Stimulated activated naive CD8-positive, alpha-beta T cell treated with anti-CD3 and anti-CD28 coated beads, Interleukin-15, Interleukin-2, amounts not matched to agents 100 ng/mL and 50 ng/mL, for 24 hours (primary cell): ENCODE results near the gene MTCH2.
"Not testable (repeated sequence)": the region's sequence is repeated elsewhere in the genome, so short reads cannot be mapped to it uniquely, and the experiment has no call there.

Experiments used
- H3K27ac Mint-ChIP-seq: one replicate; pipeline ENCODE4 v1.8.0; 2021; ENCODE audit warnings: mild to moderate bottlenecking, mixed read lengths
- H3K27me3 Mint-ChIP-seq: one replicate; pipeline ENCODE4 v1.8.0; 2021; ENCODE audit warnings: mixed read lengths
- H3K36me3 Mint-ChIP-seq: one replicate; pipeline ENCODE4 v1.8.0; 2021; ENCODE audit warnings: low read depth, mixed read lengths
- H3K4me1 Mint-ChIP-seq: one replicate; pipeline ENCODE4 v1.8.0; 2021; ENCODE audit warnings: low read depth, mixed read lengths
- H3K4me3 Mint-ChIP-seq: one replicate; pipeline ENCODE4 v1.8.0; 2021; ENCODE audit warnings: mild to moderate bottlenecking, mixed read lengths
- H3K9me3 Mint-ChIP-seq: one replicate; pipeline ENCODE4 v1.8.0; 2021; ENCODE audit warnings: mixed read lengths

Gene MTCH2

GRCh38 chr11:47656260-47656885 lies 14.0 kb upstream of the MTCH2 start:
- Mint-ChIP-seq H3K4me3 (no peak overlapping the region), H3K9me3 (peaks cover 7% of the 10 kb centered on the region), H3K36me3 (no peaks in the 10 kb centered on the region), H3K4me1 (no peaks in the 10 kb centered on the region), H3K27me3 (no peaks in the 10 kb centered on the region), H3K27ac (no peak overlapping the region)

- no peaks in the 10 kb centered on the region for H3K4me1 Mint-ChIP-seq
- peaks cover 7% of the 10 kb centered on the region for H3K9me3 Mint-ChIP-seq
- H3K27me3 Mint-ChIP-seq, result no peaks in the 10 kb centered on the region
- H3K36me3 Mint-ChIP-seq, result no peaks in the 10 kb centered on the region
- no peak overlapping the region for H3K4me3 Mint-ChIP-seq
- H3K27ac Mint-ChIP-seq, result no peak overlapping the region
Measured at GRCh38 chr11:47651818-47652469, 9.6 kb upstream of the MTCH2 start.

- H3K27ac Mint-ChIP-seq, result no peak overlapping the region
- H3K36me3 Mint-ChIP-seq, result no peaks in the 10 kb centered on the region
- H3K9me3 Mint-ChIP-seq, result peaks cover 7% of the 10 kb centered on the region
- no peak overlapping the region for H3K4me3 Mint-ChIP-seq
- H3K27me3 Mint-ChIP-seq, result no peaks in the 10 kb centered on the region
- H3K4me1 Mint-ChIP-seq, result no peaks in the 10 kb centered on the region
Measured at GRCh38 chr11:47649276-47649675, 6.9 kb upstream of the MTCH2 start.

- Mint-ChIP-seq H3K36me3 (peaks cover 9% of the 10 kb centered on the region), H3K9me3 (no peaks in the 10 kb centered on the region), H3K4me3 (no peak overlapping the region), H3K27me3 (no peaks in the 10 kb centered on the region), H3K27ac (no peak overlapping the region), H3K4me1 (peaks cover 18% of the 10 kb centered on the region)
Measured at GRCh38 chr11:47646019-47646418, 3.7 kb upstream of the MTCH2 start.

GRCh38 chr11:47645500-47645899 lies 3.1 kb upstream of the MTCH2 start:
- Mint-ChIP-seq H3K27me3 (no peaks in the 10 kb centered on the region), H3K4me1 (peaks cover 23% of the 10 kb centered on the region), H3K4me3 (no peak overlapping the region), H3K27ac (no peak overlapping the region), H3K9me3 (no peaks in the 10 kb centered on the region), H3K36me3 (peaks cover 10% of the 10 kb centered on the region)

GRCh38 chr11:47641600-47642098 lies 710 bp downstream of the MTCH2 start:
- peaks cover 34% of the 10 kb centered on the region for H3K4me1 Mint-ChIP-seq
- peak overlapping the region; percentile 97 for H3K4me3 Mint-ChIP-seq
- peaks cover 32% of the 10 kb centered on the region for H3K36me3 Mint-ChIP-seq
- H3K27ac Mint-ChIP-seq, result peak overlapping the region; percentile 95
- H3K27me3 Mint-ChIP-seq, result no peaks in the 10 kb centered on the region
- no peaks in the 10 kb centered on the region for H3K9me3 Mint-ChIP-seq

GRCh38 chr11:47640506-47640905 lies 1.9 kb downstream of the MTCH2 start:
- H3K36me3 Mint-ChIP-seq, result peaks cover 35% of the 10 kb centered on the region
- not testable (repeated sequence) for H3K27ac Mint-ChIP-seq, H3K27me3 Mint-ChIP-seq, H3K9me3 Mint-ChIP-seq
- H3K4me3 Mint-ChIP-seq, result peak overlapping the region; percentile 97
- peaks cover 34% of the 10 kb centered on the region for H3K4me1 Mint-ChIP-seq

GRCh38 chr11:47636331-47636730 lies 6.0 kb downstream of the MTCH2 start:
- H3K27me3 Mint-ChIP-seq, H3K9me3 Mint-ChIP-seq, H3K27ac Mint-ChIP-seq, H3K4me3 Mint-ChIP-seq: not testable (repeated sequence)
- Mint-ChIP-seq H3K4me1 (peaks cover 19% of the 10 kb centered on the region), H3K36me3 (peaks cover 56% of the 10 kb centered on the region)

- H3K9me3 Mint-ChIP-seq, result no peaks in the 10 kb centered on the region
- H3K4me1 Mint-ChIP-seq, result no peaks in the 10 kb centered on the region
- H3K27ac Mint-ChIP-seq, result no peak overlapping the region
- no peaks in the 10 kb centered on the region for H3K27me3 Mint-ChIP-seq
- H3K4me3 Mint-ChIP-seq, result no peak overlapping the region
- peaks cover 68% of the 10 kb centered on the region for H3K36me3 Mint-ChIP-seq
Measured at GRCh38 chr11:47631473-47631872, 10.9 kb downstream of the MTCH2 start.

GRCh38 chr11:47628026-47628425 lies 14.3 kb downstream of the MTCH2 start:
- H3K36me3 Mint-ChIP-seq, result peaks cover 60% of the 10 kb centered on the region

GRCh38 chr11:47626234-47626633 lies 16.1 kb downstream of the MTCH2 start:
- no peak overlapping the region for H3K4me3 Mint-ChIP-seq
- no peak overlapping the region for H3K27ac Mint-ChIP-seq
- H3K9me3 Mint-ChIP-seq, result no peaks in the 10 kb centered on the region
- peaks cover 60% of the 10 kb centered on the region for H3K36me3 Mint-ChIP-seq
- H3K27me3 Mint-ChIP-seq, result no peaks in the 10 kb centered on the region
- H3K4me1 Mint-ChIP-seq, result no peaks in the 10 kb centered on the region

More at GRCh38 chr11:47628026-47628425, 14.3 kb downstream of the MTCH2 start:
- Mint-ChIP-seq H3K4me3 (no peak overlapping the region), H3K27me3 (no peaks in the 10 kb centered on the region), H3K4me1 (no peaks in the 10 kb centered on the region), H3K27ac (no peak overlapping the region), H3K9me3 (no peaks in the 10 kb centered on the region)

- peaks cover 45% of the 10 kb centered on the region for H3K36me3 Mint-ChIP-seq
- no peaks in the 10 kb centered on the region for H3K9me3 Mint-ChIP-seq
- no peak overlapping the region for H3K4me3 Mint-ChIP-seq
- H3K27ac Mint-ChIP-seq, result no peak overlapping the region
- no peaks in the 10 kb centered on the region for H3K4me1 Mint-ChIP-seq
- no peaks in the 10 kb centered on the region for H3K27me3 Mint-ChIP-seq
Measured at GRCh38 chr11:47620836-47621378, 21.5 kb downstream of the MTCH2 start.

- Mint-ChIP-seq H3K27me3 (no peaks in the 10 kb centered on the region), H3K27ac (no peak overlapping the region), H3K36me3 (peaks cover 35% of the 10 kb centered on the region), H3K4me1 (no peaks in the 10 kb centered on the region), H3K4me3 (no peak overlapping the region), H3K9me3 (no peaks in the 10 kb centered on the region)
Measured at GRCh38 chr11:47617417-47617809, 24.9 kb downstream of the MTCH2 start.

GRCh38 chr11:47616726-47617416 lies 25.5 kb downstream of the MTCH2 start:
- no peak overlapping the region for H3K27ac Mint-ChIP-seq
- no peaks in the 10 kb centered on the region for H3K27me3 Mint-ChIP-seq
- peaks cover under 1% of the 10 kb centered on the region for H3K4me1 Mint-ChIP-seq
- H3K4me3 Mint-ChIP-seq, result no peak overlapping the region
- no peaks in the 10 kb centered on the region for H3K9me3 Mint-ChIP-seq
- H3K36me3 Mint-ChIP-seq, result peaks cover 30% of the 10 kb centered on the region

GRCh38 chr11:47615249-47615648 lies 27.1 kb downstream of the MTCH2 start:
- H3K4me3 Mint-ChIP-seq, result no peak overlapping the region
- no peaks in the 10 kb centered on the region for H3K9me3 Mint-ChIP-seq
- H3K27ac Mint-ChIP-seq, result no peak overlapping the region
- peaks cover 23% of the 10 kb centered on the region for H3K36me3 Mint-ChIP-seq
- no peaks in the 10 kb centered on the region for H3K27me3 Mint-ChIP-seq
- H3K4me1 Mint-ChIP-seq, result peaks cover 5% of the 10 kb centered on the region
